Astrocyte (in vitro differentiated cells and primary cell): ENCODE data around the gene LAMB1.

Source experiments
- EZH2 ChIP-seq: IDR thresholded peaks from 2 replicates; pipeline ENCODE4 v1.6.1; 2012; ENCODE audit warnings: mild to moderate bottlenecking, low read length, inconsistent platforms; ENCODE audit not compliant: insufficient read depth
- TF ChIP-seq, protein P1 (sequence below): IDR thresholded peaks from 2 replicates; pipeline ENCODE4 v1.5.1; 2011; ENCODE audit warnings: low read depth, mild to moderate bottlenecking, inconsistent platforms, low read length, moderate library complexity; ENCODE audit not compliant: insufficient read depth

DNA sequence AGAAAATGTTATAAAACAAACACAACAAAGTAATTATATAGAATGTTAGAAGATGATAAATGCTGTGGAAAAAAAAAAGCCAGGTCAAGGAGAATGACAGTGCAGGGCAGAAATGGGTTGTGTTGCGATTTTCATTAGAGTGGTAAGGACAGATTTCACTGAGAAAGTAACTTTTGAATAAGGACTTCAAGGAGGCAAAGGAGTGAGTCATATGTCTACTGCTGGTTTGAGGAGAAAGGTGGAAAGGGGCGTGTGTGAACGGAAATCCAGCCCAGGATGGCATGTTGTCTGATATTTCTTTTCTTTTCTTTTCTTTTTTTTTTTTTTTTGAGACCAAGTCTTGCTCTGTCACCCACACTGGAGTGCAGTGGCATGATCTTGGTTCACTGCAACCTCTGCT is 124.3 kb downstream of the LAMB1 start:
- TF ChIP-seq, protein P1, sequence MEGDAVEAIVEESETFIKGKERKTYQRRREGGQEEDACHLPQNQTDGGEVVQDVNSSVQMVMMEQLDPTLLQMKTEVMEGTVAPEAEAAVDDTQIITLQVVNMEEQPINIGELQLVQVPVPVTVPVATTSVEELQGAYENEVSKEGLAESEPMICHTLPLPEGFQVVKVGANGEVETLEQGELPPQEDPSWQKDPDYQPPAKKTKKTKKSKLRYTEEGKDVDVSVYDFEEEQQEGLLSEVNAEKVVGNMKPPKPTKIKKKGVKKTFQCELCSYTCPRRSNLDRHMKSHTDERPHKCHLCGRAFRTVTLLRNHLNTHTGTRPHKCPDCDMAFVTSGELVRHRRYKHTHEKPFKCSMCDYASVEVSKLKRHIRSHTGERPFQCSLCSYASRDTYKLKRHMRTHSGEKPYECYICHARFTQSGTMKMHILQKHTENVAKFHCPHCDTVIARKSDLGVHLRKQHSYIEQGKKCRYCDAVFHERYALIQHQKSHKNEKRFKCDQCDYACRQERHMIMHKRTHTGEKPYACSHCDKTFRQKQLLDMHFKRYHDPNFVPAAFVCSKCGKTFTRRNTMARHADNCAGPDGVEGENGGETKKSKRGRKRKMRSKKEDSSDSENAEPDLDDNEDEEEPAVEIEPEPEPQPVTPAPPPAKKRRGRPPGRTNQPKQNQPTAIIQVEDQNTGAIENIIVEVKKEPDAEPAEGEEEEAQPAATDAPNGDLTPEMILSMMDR: no peak
- no peak for TF ChIP-seq EZH2
